ENCODE data around the gene SPATA9. TPM values are rescaled to one million over a fixed set of nuclear protein-coding genes. Genes with fewer than 3 reads are reported as not detected.

Gene SPATA9
- total and polyA plus RNA-seq, 9 of the 15 experiments (the other 6 are each of a cell fraction or from before 2014, with no cell fraction given): 0.16 to 5.5 (median 0.39) TPM; not detected in 3

DNA sequence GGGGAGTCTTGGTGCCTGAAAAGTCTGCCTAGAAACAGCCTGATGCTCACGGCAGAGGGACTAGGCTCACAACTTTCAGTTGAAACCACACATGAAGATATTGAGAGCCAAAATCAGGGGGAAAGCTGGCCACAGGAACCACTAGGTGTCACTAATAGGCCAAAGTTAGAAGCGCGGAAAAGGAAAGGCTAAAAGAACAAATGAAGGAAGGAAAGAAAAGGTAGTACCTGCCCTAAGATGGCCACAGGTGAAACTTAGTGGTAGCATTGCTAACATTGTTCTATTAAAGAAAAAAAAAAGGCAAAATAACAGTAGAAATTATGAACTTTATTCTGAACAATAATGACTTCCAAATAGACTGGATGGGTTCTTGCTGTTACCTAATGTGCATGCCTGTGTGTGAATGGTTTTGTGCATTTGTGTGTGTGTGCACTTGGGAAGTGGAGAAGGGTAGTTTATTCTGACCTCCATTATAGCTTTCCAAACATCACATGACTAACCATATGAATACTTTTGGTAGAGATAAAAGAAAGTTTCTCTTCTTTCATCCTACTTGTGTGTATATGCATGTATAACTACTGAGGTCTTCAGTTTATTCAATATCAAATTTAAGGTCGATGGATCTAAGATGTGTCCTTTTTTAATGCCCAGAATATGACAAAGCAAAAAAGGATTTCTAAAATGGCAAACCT lies 38.3 kb downstream of the SPATA9 start (continued):
- TF ChIP-seq, protein P1, sequence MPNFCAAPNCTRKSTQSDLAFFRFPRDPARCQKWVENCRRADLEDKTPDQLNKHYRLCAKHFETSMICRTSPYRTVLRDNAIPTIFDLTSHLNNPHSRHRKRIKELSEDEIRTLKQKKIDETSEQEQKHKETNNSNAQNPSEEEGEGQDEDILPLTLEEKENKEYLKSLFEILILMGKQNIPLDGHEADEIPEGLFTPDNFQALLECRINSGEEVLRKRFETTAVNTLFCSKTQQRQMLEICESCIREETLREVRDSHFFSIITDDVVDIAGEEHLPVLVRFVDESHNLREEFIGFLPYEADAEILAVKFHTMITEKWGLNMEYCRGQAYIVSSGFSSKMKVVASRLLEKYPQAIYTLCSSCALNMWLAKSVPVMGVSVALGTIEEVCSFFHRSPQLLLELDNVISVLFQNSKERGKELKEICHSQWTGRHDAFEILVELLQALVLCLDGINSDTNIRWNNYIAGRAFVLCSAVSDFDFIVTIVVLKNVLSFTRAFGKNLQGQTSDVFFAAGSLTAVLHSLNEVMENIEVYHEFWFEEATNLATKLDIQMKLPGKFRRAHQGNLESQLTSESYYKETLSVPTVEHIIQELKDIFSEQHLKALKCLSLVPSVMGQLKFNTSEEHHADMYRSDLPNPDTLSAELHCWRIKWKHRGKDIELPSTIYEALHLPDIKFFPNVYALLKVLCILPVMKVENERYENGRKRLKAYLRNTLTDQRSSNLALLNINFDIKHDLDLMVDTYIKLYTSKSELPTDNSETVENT (CRISPR knock-in tag; IDR thresholded peaks at IDR 0.05): no peak
- TF ChIP-seq ZC3H11A (IDR thresholded peaks at IDR 0.05; ENCODE audit: low read depth, low read length) (no peak), PCBP1 (IDR thresholded peaks at IDR 0.05; ENCODE audit: low read depth, low read length, poor library complexity, severe bottlenecking) (no peak), RBBP5 (IDR thresholded peaks at IDR 0.05; ENCODE audit: borderline replicate concordance, insufficient read depth, low read length, poor library complexity, severe bottlenecking) (no peak), ZNF584 (CRISPR knock-in tag; IDR thresholded peaks at IDR 0.05; ENCODE audit: low read depth) (no peak), ZBTB8A (IDR thresholded peaks at IDR 0.05; ENCODE audit: partially characterized antibody) (no peak), HNRNPL (IDR thresholded peaks at IDR 0.05; ENCODE audit: low read depth, low read length) (no peak), GATA2 (CRISPR knock-in tag; IDR thresholded peaks at IDR 0.05) (no peak), ASH1L (IDR thresholded peaks at IDR 0.05; ENCODE audit: borderline replicate concordance, low read depth, partially characterized antibody) (no peak), SETDB1 (IDR thresholded peaks at IDR 0.05; ENCODE audit: low read length) (no peak), SAFB (IDR thresholded peaks at IDR 0.05; ENCODE audit: borderline replicate concordance, low read depth, low read length) (no peak), SMARCB1 (IDR thresholded peaks at IDR 0.05; ENCODE audit: insufficient read length, low read depth) (no peak), ZNF408 (CRISPR knock-in tag; IDR thresholded peaks at IDR 0.05; ENCODE audit: low read depth) (no peak), ZNF583 (CRISPR knock-in tag; IDR thresholded peaks at IDR 0.05) (no peak), ZNF41 (CRISPR knock-in tag; conservative IDR thresholded peaks at IDR 0.05) (no peak), NEUROD1 (IDR thresholded peaks at IDR 0.05; ENCODE audit: borderline replicate concordance, low read depth, low read length, partially characterized antibody) (no peak), ZNF586 (CRISPR knock-in tag; conservative IDR thresholded peaks at IDR 0.05) (no peak)
- TF ChIP-seq, protein P2, sequence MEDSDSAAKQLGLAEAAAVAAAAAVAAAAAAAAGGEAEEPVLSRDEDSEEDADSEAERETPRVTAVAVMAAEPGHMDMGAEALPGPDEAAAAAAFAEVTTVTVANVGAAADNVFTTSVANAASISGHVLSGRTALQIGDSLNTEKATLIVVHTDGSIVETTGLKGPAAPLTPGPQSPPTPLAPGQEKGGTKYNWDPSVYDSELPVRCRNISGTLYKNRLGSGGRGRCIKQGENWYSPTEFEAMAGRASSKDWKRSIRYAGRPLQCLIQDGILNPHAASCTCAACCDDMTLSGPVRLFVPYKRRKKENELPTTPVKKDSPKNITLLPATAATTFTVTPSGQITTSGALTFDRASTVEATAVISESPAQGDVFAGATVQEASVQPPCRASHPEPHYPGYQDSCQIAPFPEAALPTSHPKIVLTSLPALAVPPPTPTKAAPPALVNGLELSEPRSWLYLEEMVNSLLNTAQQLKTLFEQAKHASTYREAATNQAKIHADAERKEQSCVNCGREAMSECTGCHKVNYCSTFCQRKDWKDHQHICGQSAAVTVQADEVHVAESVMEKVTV (CRISPR knock-in tag; IDR thresholded peaks at IDR 0.05): peak; percentile 71
- TF ChIP-seq, protein P3, sequence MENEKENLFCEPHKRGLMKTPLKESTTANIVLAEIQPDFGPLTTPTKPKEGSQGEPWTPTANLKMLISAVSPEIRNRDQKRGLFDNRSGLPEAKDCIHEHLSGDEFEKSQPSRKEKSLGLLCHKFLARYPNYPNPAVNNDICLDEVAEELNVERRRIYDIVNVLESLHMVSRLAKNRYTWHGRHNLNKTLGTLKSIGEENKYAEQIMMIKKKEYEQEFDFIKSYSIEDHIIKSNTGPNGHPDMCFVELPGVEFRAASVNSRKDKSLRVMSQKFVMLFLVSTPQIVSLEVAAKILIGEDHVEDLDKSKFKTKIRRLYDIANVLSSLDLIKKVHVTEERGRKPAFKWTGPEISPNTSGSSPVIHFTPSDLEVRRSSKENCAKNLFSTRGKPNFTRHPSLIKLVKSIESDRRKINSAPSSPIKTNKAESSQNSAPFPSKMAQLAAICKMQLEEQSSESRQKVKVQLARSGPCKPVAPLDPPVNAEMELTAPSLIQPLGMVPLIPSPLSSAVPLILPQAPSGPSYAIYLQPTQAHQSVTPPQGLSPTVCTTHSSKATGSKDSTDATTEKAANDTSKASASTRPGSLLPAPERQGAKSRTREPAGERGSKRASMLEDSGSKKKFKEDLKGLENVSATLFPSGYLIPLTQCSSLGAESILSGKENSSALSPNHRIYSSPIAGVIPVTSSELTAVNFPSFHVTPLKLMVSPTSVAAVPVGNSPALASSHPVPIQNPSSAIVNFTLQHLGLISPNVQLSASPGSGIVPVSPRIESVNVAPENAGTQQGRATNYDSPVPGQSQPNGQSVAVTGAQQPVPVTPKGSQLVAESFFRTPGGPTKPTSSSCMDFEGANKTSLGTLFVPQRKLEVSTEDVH (IDR thresholded peaks at IDR 0.05; ENCODE audit: low read depth, partially characterized antibody): peak; percentile 52
- TF ChIP-seq, protein P4, sequence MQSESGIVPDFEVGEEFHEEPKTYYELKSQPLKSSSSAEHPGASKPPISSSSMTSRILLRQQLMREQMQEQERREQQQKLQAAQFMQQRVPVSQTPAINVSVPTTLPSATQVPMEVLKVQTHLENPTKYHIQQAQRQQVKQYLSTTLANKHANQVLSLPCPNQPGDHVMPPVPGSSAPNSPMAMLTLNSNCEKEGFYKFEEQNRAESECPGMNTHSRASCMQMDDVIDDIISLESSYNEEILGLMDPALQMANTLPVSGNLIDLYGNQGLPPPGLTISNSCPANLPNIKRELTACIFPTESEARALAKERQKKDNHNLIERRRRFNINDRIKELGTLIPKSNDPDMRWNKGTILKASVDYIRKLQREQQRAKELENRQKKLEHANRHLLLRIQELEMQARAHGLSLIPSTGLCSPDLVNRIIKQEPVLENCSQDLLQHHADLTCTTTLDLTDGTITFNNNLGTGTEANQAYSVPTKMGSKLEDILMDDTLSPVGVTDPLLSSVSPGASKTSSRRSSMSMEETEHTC (IDR thresholded peaks at IDR 0.05): no peak
